RWPE1 (cell line): ENCODE measurements around the gene BCAS1.

ENCODE experiments used
- CTCF ChIA-PET: fragments of 350-600 bp; sonication (Branson Sonifier 250); formaldehyde crosslinking; extraction: SDS; loops from one replicate; lab custom pipeline; 2021; lab: Yijun Ruan, JAX
- POLR2A ChIA-PET: fragments of 400-600 bp; formaldehyde crosslinking; extraction: SDS; loops from one replicate; lab custom pipeline; 2020; ENCODE audit warnings: antibody characterized with exemption; ENCODE audit not compliant: low non-redundant PET; lab: Yijun Ruan, JAX
- DNase-seq: peaks from one replicate; pipeline ENCODE4 v3.0.0; 2012; ENCODE audit warnings: low spot score
- H3K27ac ChIP-seq: fragments of 450-650 bp; 2 replicates; pipeline ENCODE4 v1.5.1; 2017
- CTCF ChIP-seq: fragments of 450-650 bp; conservative IDR thresholded peaks from 2 replicates; pipeline ENCODE4 v1.5.1; 2017; ENCODE audit warnings: low read depth, mild to moderate bottlenecking

The BCAS1 gene

DNA sequence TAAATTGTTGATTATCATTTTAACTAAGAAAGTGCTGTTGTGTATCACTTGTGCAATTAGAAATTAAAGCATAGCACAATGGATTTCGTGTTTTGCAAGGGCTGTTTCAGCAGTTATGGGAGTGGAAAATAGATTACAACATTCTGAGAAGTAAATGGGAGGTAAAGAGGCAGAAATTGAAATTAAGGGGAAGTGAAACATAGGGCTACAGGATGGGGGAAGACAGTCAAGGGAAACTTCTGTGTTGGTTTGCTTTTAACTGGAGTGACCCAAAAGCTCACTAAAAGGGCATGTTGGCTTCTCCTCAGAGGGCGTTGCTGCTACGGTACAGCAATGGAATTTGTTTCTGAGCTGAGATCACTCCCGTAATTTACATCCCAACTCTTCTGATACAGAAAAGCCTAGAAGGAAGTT is 147.5 kb downstream of the BCAS1 start:
- ChIA-PET POLR2A (no interaction called here), CTCF (interaction anchor here (0.6 to 0.8 kb wide), 3 partner anchors 59 to 723 kb away, joined by 3 read pairs; no protein-coding TSS in a partner anchor)
- TF ChIP-seq CTCF: no peak
- no peak for DNase-seq
- no peak overlapping the region for H3K27ac ChIP-seq

DNA sequence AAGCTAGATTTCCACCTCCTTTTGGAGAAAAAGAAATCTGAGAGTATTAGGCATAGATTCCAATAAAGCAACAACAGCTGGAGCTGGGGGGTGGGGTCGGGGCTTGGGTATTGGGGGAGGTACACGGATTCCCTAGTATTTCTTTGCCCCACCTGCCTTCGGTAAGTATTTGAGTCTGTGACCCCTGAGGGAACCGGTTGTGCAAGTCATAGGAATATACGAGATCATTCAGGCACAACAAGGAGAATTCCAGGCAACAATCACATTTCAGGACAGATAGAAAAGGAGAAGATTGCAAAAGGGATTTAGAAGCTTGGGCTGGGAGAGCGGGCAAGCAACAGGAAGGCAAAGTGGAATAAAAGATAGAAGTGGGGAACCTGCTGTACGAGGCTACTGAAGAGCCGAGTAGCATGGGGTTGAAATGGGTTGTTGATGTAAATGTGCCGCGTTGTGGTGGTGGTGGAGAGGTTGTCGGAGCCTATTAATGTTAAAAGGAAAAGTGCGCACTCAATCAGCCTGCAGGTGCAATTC is 148.9 kb downstream of the BCAS1 start:
- H3K27ac ChIP-seq: no peak overlapping the region
- DNase-seq: no peak
- POLR2A ChIA-PET: no interaction called here
- TF ChIP-seq CTCF: no peak
- CTCF ChIA-PET: interaction anchor here (0.6 kb wide), 1 partner anchor 1479 kb away, joined by 4 read pairs; no protein-coding TSS in a partner anchor

DNA sequence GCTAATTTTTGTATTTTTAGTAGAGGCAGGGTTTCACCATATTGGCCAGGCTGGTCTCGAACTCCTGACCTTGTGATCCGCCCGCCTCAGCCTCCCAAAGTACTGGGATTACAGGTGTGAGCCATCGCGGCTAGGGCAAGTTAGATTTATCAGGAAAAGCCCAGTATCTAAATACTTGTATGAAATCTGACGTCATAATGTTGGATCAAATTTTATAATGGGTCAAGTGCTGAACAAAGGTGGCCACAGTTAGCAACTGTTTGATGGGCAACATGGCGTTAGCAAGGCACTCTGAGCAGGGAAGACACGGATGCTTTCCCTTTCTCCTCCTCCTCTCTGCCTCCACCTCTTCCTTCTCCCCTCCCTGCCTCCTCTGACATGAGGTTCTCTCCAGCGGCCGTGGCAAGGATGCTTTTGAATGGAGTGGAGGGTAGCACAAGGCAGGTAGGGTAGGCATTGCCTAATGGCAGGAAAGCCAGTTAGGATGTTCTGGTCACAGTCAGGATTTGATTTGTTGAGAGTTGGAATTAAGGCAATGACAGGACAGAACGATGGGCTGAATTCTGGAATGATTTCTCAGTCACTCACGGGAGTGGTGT is 149.6 kb downstream of the BCAS1 start:
- CTCF ChIA-PET: interaction anchor here (0.6 kb wide), 1 partner anchor 1478 kb away, joined by 4 read pairs; no protein-coding TSS in a partner anchor
- no peak overlapping the region for H3K27ac ChIP-seq
- no peak for DNase-seq
- POLR2A ChIA-PET: no interaction called here
- TF ChIP-seq CTCF: no peak

- ChIA-PET CTCF (interaction anchor here (0.6 kb wide), 1 partner anchor 58 kb away, joined by 3 read pairs; no protein-coding TSS in a partner anchor), POLR2A (no interaction called here)
- no peak for DNase-seq
- no peak for TF ChIP-seq CTCF
- no peak overlapping the region for H3K27ac ChIP-seq
Observed at GRCh38 chr20:53919886-53920285, 150.5 kb downstream of the BCAS1 start.

- CTCF ChIA-PET: no interaction called here
- POLR2A ChIA-PET: interaction anchor here (0.5 kb wide), 1 partner anchor 306 kb away, joined by 3 read pairs; no protein-coding TSS in a partner anchor
- no peak for DNase-seq
- no peak for TF ChIP-seq CTCF
- H3K27ac ChIP-seq: no peak overlapping the region
Observed at GRCh38 chr20:53918949-53919361, 151.4 kb downstream of the BCAS1 start.

DNA sequence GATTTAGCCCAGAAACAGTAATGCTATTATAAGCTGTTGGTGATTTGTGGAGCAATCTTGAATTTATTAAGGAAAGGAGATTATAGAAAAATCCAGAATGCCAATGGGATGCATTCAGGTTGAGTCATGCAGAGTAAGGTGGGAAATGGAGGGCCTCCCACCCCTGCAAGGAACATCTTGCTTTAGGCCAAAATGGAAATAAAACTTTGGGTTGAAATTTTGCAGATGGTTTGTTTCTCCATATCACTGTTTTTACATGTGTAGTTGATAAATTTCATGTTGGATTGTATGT is 152.4 kb downstream of the BCAS1 start:
- TF ChIP-seq CTCF: no peak
- ChIA-PET POLR2A (interaction anchor here (0.5 kb wide), 1 partner anchor 345 kb away, joined by 4 read pairs; no protein-coding TSS in a partner anchor), CTCF (interaction anchor here (0.7 to 3.5 kb wide), 3 partner anchors 22 to 728 kb away, joined by 4 to 24 read pairs (median 4); no protein-coding TSS in a partner anchor)
- DNase-seq: no peak
- H3K27ac ChIP-seq: no peak overlapping the region
